Gastroesophageal sphincter (tissue), 3 donors: ENCODE results near the gene ZNF396.

Experiments used
- POLR2A ChIP-seq, 2 donors: fragments of 450-650 bp; IDR thresholded peaks; one replicate each; pipeline ENCODE4 v1.6.1; 2017; ENCODE audit warnings: antibody characterized with exemption in 2 of 2, mild to moderate bottlenecking in 2 of 2, moderate library complexity in 1 of 2
- TF ChIP-seq, protein P1 (sequence below), 4 experiments: fragments of 200-600 bp in 2 of 4; fragments of 450-650 bp in 2 of 4; sonication (generic) in 1 of 4; IDR thresholded peaks; one replicate each; pipeline ENCODE4 v1.5.1; 2017 to 2019; ENCODE audit warnings: antibody characterized with exemption in 4 of 4, mild to moderate bottlenecking in 2 of 4, moderate library complexity in 2 of 4

DNA sequence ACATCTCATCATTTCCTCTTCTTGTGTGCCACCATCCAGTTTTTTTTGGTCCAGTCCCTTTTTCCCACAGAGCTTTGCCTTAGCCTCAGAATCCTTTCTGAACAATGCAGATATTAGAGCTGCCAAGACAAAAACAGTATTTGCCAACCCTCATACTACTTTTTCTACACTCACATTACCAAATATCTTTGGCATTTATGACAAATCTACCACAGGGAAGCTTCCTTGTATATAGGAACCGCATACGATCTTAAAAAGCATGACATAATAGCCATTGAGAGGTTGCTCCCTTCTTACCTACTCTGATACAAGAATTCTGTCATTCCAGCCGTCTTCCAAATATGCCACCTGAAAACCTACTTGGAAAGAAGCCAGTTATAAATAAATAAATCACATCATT, 42.3 kb downstream of the ZNF396 start:
- TF ChIP-seq, protein P1, sequence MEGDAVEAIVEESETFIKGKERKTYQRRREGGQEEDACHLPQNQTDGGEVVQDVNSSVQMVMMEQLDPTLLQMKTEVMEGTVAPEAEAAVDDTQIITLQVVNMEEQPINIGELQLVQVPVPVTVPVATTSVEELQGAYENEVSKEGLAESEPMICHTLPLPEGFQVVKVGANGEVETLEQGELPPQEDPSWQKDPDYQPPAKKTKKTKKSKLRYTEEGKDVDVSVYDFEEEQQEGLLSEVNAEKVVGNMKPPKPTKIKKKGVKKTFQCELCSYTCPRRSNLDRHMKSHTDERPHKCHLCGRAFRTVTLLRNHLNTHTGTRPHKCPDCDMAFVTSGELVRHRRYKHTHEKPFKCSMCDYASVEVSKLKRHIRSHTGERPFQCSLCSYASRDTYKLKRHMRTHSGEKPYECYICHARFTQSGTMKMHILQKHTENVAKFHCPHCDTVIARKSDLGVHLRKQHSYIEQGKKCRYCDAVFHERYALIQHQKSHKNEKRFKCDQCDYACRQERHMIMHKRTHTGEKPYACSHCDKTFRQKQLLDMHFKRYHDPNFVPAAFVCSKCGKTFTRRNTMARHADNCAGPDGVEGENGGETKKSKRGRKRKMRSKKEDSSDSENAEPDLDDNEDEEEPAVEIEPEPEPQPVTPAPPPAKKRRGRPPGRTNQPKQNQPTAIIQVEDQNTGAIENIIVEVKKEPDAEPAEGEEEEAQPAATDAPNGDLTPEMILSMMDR (IDR thresholded peaks at IDR 0.05), result no peak
- no peak for TF ChIP-seq POLR2A (IDR thresholded peaks at IDR 0.05)
